ENCODE results near the gene DENND2A.

The DENND2A gene

DNA sequence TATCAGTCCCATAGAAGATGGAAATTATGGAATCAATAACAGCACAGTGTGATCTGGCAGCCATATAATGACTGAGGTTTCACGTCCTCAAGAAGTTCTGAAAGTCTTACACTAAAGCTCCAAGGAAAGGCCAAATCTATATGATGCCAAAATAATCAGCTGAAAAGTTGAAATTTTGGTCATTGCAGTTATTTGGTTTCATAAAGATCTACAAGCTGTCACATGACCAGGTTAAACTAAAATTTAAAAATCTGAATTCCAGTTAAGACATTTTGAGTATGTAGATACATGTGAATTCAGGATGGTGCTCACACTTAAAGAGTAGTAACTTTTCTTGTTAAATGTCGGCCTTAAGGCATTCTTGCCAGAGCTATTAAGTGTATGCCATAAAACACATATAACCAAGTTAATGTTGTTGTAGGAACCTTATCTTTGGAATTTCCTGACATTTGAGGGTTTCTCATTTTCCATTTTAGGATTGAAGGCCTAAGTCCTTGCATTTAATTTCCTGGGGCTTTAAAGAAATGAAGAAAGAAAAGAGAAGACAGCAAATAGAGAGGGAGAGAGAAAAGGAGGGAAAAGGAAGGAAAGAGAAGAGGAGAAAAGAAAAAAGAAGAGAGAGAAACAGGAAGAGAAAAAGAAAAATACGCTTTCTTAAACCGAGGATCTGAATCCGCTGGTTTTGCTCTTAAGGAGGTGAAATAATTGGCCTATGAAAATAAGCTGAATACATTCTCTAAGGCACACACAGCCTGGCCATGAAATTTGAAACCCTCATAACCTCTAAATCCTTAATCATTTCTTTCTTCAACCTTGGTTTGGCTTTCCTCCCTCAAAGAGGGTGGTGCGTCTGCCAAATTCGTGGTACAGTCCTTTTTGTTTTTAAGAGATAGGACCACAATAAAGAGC, 43.8 kb downstream of the DENND2A start:
- TF ChIP-seq, protein P1, sequence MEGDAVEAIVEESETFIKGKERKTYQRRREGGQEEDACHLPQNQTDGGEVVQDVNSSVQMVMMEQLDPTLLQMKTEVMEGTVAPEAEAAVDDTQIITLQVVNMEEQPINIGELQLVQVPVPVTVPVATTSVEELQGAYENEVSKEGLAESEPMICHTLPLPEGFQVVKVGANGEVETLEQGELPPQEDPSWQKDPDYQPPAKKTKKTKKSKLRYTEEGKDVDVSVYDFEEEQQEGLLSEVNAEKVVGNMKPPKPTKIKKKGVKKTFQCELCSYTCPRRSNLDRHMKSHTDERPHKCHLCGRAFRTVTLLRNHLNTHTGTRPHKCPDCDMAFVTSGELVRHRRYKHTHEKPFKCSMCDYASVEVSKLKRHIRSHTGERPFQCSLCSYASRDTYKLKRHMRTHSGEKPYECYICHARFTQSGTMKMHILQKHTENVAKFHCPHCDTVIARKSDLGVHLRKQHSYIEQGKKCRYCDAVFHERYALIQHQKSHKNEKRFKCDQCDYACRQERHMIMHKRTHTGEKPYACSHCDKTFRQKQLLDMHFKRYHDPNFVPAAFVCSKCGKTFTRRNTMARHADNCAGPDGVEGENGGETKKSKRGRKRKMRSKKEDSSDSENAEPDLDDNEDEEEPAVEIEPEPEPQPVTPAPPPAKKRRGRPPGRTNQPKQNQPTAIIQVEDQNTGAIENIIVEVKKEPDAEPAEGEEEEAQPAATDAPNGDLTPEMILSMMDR (IDR thresholded peaks at IDR 0.05; ENCODE audit: insufficient read depth, low read depth, low read length, missing control alignments), result no peak
- no peak overlapping the region for H3K4me3 ChIP-seq (ENCODE audit: low read length)
- no peak for DNase-seq (ENCODE audit: low read depth)

DNA sequence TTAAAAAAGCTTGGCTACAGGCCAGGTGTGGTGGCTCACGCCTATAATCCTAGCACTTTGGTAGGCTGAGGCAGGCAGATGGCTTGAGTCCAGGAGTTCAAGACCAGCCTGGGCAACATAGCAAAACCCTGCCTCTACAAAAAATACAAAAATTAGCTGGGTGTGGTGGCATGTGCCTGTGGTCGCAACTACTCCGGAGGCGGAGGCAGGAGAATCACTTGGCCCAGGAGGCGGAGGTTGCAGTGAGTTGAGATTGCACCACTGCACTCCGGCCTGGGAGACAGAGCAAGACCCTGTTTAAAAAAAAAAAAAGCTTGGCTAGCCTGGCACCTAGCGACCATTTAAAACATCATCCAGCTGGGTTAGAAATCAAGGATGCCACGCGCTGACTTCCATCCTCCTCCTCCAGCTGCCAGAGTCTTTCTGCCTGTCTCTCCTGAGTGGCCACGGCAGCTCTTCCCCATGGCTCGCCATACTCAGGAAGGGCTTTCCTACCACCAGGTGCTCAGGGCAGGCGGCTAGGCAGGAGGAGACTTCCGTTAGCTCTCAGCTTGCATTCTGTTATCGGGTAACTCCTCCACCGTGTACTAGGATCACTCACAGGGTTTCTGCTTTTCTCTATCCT, 45.0 kb downstream of the DENND2A start:
- H3K4me3 ChIP-seq (ENCODE audit: low read length), result no peak overlapping the region
- TF ChIP-seq, protein P1 (IDR thresholded peaks at IDR 0.05; ENCODE audit: insufficient read depth, low read depth, low read length, missing control alignments), result no peak
- DNase-seq (ENCODE audit: low read depth), result no peak

DNA sequence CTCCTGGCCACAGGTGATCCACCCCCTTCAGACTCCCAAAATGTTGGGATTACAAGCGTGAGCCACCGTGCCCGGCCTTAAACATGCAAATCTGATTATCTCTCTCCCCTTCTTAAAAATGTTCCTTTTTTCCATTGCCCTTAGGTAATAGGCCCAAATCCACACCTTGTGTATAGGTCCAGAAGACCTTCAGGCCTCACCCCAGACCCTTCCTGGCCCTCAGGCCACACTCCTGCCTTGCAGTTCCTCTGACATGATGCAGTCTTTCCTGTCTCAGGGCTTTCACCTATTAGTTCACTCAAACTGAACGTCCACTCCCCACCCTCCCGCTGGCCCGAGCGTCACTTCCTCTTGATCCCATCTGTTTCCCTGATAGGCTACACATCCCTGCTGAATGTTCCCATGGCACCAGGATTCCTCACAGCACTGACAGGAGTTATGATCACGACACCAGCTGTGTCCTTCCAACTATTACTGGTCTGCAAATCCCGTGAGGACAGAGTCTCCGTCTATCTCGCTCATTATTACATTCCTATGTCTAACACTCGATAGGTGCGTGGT, 46.4 kb downstream of the DENND2A start:
- H3K4me3 ChIP-seq (ENCODE audit: low read length), result no peak overlapping the region
- no peak for DNase-seq (ENCODE audit: low read depth)
- TF ChIP-seq, protein P1 (IDR thresholded peaks at IDR 0.05; ENCODE audit: insufficient read depth, low read depth, low read length, missing control alignments), result no peak

DNA sequence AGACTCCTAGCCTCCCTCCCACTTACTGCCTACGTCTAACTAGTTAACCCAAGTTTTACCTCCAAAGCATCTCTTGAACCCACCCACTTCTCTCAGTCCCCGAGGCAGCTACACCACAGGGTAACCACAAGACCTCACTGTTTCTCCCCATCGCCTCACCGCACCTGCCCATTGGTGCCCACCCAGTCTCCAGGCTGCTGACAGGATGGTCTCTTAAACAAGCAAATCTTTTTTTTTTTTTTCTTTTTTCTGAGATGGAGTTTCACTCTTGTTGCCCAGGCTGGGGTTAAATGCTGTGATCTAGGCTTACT, 47.0 kb downstream of the DENND2A start:
- no peak overlapping the region for H3K4me3 ChIP-seq (ENCODE audit: low read length)
- TF ChIP-seq, protein P1 (IDR thresholded peaks at IDR 0.05; ENCODE audit: insufficient read depth, low read depth, low read length, missing control alignments), result no peak
- no peak for DNase-seq (ENCODE audit: low read depth)

DNA sequence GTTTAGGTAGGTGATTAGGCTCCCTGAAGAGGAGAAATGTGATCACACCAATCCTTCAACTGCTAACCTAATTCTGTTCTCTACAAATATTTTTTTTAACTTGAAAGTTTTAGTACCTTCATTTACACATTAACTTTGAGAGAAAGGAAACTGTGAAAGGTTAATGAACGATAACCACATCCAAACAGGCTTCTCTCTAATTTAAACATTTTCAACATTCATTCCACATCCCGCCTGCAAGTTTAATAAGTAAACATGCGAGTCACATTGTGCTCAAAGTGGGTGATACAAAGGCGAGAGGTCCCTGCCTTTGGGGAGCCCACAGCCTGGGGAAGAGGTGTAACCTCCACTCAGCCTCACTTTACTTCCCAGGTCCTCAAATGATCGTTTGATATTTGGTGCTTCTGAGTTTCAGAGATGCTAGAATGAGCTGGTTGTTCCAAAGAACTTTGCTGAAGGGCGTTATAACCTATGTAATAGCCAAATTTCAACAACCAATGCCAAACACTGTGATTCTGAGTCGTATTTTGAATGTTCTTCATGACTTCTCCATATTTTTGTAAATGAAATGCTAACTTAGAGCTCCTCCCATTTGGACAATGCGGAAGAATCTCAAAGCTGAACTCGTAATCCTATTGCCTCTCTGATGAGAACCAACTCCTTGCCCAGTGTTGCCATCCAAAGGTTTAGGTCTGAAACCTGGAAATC, 47.5 kb downstream of the DENND2A start:
- TF ChIP-seq, protein P1 (IDR thresholded peaks at IDR 0.05; ENCODE audit: insufficient read depth, low read depth, low read length, missing control alignments), result no peak
- no peak for DNase-seq (ENCODE audit: low read depth)
- no peak overlapping the region for H3K4me3 ChIP-seq (ENCODE audit: low read length)

DNA sequence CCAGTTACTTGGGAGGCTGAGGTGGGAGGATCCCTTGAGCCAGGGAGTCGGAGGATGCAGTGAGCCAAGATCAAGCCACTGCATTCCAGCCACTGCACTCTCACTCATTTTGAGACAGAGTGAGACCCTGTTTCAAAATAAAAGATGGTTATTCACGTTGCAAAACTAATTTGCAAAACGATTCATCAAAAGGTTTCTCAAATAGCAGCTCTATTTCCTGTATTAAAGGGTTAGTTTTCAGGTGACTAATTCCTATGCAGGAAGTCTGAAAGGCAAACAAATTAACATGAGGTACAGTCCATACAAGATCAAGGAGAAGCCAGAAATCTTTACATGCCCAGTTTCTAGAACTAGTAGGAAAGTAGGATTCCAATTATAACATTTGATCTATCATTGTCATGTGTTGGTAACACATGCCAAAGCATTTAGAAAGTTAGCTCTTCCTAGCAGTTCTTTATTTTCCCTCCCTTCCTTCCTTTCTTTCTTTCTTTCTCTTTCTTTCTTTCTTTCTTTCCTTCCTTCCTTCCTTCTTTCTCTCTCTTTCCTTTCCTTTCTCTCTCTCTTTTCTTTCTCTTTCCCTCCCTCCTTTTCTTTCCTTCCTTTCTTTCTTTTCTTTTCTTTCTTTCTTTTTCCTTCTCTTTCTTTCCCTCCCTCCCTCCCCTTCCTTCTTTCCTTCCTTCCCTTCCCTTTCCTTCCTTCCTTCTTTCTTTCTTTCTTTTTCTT, 49.3 kb downstream of the DENND2A start:
- H3K4me3 ChIP-seq (ENCODE audit: low read length), result no peak overlapping the region
- peak; percentile 65 for DNase-seq (ENCODE audit: low read depth)
- TF ChIP-seq, protein P1 (IDR thresholded peaks at IDR 0.05; ENCODE audit: insufficient read depth, low read depth, low read length, missing control alignments), result no peak
